ENCODE results near the gene APH1B.
"Not testable (repeated sequence)": the region's sequence is repeated elsewhere in the genome, so short reads cannot be mapped to it uniquely, and the experiment has no call there.

DNA sequence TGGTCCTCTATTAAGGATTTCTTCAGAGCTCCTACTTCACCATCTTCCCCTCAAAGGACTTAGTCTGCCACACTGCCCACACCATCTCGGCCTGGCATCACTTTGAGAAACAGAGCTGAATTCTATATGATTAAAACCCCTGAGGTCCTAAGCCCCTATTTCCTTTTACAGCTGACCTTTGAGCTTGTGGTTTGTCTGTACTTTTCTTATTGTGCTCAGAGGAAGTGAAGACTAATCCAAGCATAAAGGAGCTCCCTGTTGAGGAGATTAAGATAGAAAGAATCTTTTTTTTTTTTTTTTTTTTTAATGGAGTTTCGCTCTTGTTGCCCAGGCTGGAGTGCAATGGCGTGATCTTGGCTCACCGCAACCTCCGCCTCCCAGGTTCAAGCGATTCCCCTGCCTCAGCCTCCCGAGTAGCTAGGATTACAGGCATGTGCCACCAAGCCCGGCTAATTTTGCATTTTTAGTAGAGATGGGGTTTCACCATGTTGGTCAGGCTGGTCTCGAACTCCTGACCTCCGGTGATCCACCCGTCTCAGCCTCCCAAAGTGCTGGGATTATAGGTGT lies 65.7 kb downstream of the APH1B start:
- TF ChIP-seq CTCF, POLR2A (IDR thresholded peaks at IDR 0.05): not testable (repeated sequence)

All from gastroesophageal sphincter (tissue), 3 donors.